ENCODE data around the gene SMIM27.

DNA sequence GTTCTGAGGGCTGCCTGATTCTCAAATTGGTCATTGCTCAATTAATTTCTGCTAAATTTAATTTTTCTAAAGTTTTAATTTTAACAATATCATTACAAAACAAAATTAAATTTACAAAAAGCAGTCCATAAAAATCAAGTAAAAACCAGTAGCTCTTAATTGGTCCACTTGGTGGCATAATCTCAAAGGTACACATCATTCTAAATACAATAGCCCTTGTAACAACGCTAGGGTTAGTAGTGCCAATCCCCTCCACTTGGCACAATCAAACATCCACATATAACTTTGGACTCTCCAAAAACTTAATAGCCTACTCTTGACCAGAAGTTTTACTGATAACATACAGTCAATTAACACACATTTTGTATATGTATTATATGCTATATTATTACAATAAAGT, 22.7 kb downstream of the SMIM27 start:
- TF ChIP-seq, protein P1, sequence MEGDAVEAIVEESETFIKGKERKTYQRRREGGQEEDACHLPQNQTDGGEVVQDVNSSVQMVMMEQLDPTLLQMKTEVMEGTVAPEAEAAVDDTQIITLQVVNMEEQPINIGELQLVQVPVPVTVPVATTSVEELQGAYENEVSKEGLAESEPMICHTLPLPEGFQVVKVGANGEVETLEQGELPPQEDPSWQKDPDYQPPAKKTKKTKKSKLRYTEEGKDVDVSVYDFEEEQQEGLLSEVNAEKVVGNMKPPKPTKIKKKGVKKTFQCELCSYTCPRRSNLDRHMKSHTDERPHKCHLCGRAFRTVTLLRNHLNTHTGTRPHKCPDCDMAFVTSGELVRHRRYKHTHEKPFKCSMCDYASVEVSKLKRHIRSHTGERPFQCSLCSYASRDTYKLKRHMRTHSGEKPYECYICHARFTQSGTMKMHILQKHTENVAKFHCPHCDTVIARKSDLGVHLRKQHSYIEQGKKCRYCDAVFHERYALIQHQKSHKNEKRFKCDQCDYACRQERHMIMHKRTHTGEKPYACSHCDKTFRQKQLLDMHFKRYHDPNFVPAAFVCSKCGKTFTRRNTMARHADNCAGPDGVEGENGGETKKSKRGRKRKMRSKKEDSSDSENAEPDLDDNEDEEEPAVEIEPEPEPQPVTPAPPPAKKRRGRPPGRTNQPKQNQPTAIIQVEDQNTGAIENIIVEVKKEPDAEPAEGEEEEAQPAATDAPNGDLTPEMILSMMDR (IDR thresholded peaks at IDR 0.05), result no peak
- TF ChIP-seq POLR2AphosphoS5 (IDR thresholded peaks at IDR 0.05) (no peak), EP300 (IDR thresholded peaks at IDR 0.05) (no peak)
